Colonic mucosa (tissue), 4 donors: Measurements from ENCODE around the gene BTBD16. TPM values are rescaled to one million over a fixed set of nuclear protein-coding genes. Genes with fewer than 3 reads are reported as not detected.

Experiments used
- DNase-seq: peaks from one replicate; pipeline ENCODE4 v3.0.0-alpha.2; 2020
- H3K27ac ChIP-seq: fragments of 200-600 bp; one replicate; pipeline ENCODE4 v1.8.0; 2021
- H3K27me3 ChIP-seq: fragments of 200-600 bp; one replicate; pipeline ENCODE4 v1.8.0; 2021
- H3K36me3 ChIP-seq: fragments of 200-600 bp; one replicate; pipeline ENCODE4 v1.8.0; 2021
- H3K4me1 ChIP-seq: fragments of 200-600 bp; one replicate; pipeline ENCODE4 v1.8.0; 2021; ENCODE audit warnings: mild to moderate bottlenecking
- H3K4me3 ChIP-seq: fragments of 200-600 bp; one replicate; pipeline ENCODE4 v1.8.0; 2021
- H3K9ac ChIP-seq, 2 donors: one replicate each; pipeline ENCODE4 v1.7.0; 2013; ENCODE audit warnings: control low read depth in 2 of 2, low read depth in 2 of 2, low read length in 2 of 2
- H3K9me3 ChIP-seq: fragments of 200-600 bp; one replicate; pipeline ENCODE4 v1.8.0; 2021
- CTCF ChIP-seq: fragments of 200-600 bp; IDR thresholded peaks from one replicate; pipeline ENCODE4 v1.8.0; 2022; ENCODE audit warnings: antibody characterized with exemption, mild to moderate bottlenecking
- intact Hi-C: fragments of 100-400 bp; cut with DNase I; formaldehyde crosslinking; loops from one replicate; pipeline ENCODE4 v1.14.1; 2022
- total RNA-seq, 2 donors: library from RNA; stranded (reverse); fragmentation: NEBNext Ultra II Directional in 1 of 2; extraction: Animal tissue kit (Norgen Biotek cat#: 25700) in 1 of 2; gene quantifications; one replicate each; pipeline ENCODE4 v1.2.1, GENCODE V29; 2021
- donor health status: healthy.
- donor health status: DM: no; HTN: no; CAD: no.
- donor health status: DM: no; HTN: no; CAD: no.

BTBD16 gene
- total RNA-seq, 2 donors from 2014 or later: 0.13 to 0.40 TPM

GRCh38 chr10:122321960-122322359, 50.9 kb downstream of the BTBD16 start:
- no peak for DNase-seq
- H3K4me3 ChIP-seq: no peak overlapping the region
- H3K9me3 ChIP-seq: no peaks in the 10 kb centered on the region
- TF ChIP-seq CTCF: no peak
- intact Hi-C loops: no loop called here
- H3K27me3 ChIP-seq: no peaks in the 10 kb centered on the region
- no peaks in the 10 kb centered on the region for H3K4me1 ChIP-seq
- H3K36me3 ChIP-seq: no peaks in the 10 kb centered on the region
- no peak overlapping the region for H3K27ac ChIP-seq
- H3K9ac ChIP-seq: no peak overlapping the region

GRCh38 chr10:122323189-122323588, 52.1 kb downstream of the BTBD16 start:
- Histone ChIP-seq H3K27ac (no peak overlapping the region), H3K4me1 (no peaks in the 10 kb centered on the region), H3K36me3 (no peaks in the 10 kb centered on the region), H3K27me3 (no peaks in the 10 kb centered on the region), H3K4me3 (no peak overlapping the region), H3K9ac (no peak overlapping the region), H3K9me3 (no peaks in the 10 kb centered on the region)
- no peak for DNase-seq
- TF ChIP-seq CTCF: no peak
- intact Hi-C loops: no loop called here

GRCh38 chr10:122323941-122324675, 53.0 kb downstream of the BTBD16 start:
- Histone ChIP-seq H3K27me3 (no peaks in the 10 kb centered on the region), H3K9ac (no peak overlapping the region), H3K9me3 (no peaks in the 10 kb centered on the region), H3K4me1 (no peaks in the 10 kb centered on the region), H3K27ac (no peak overlapping the region), H3K36me3 (no peaks in the 10 kb centered on the region), H3K4me3 (no peak overlapping the region)
- no peak for TF ChIP-seq CTCF
- intact Hi-C loops: no loop called here
- DNase-seq: no peak

GRCh38 chr10:122325235-122325634, 54.1 kb downstream of the BTBD16 start:
- peak; percentile 10 for DNase-seq
- no peaks in the 10 kb centered on the region for H3K4me1 ChIP-seq
- no peaks in the 10 kb centered on the region for H3K9me3 ChIP-seq
- H3K9ac ChIP-seq: no peak overlapping the region
- no peaks in the 10 kb centered on the region for H3K36me3 ChIP-seq
- no peak for TF ChIP-seq CTCF
- no peaks in the 10 kb centered on the region for H3K27me3 ChIP-seq
- intact Hi-C loops: no loop called here
- no peak overlapping the region for H3K4me3 ChIP-seq
- no peak overlapping the region for H3K27ac ChIP-seq

- Histone ChIP-seq H3K36me3 (no peaks in the 10 kb centered on the region), H3K27ac (no peak overlapping the region), H3K27me3 (no peaks in the 10 kb centered on the region), H3K9me3 (no peaks in the 10 kb centered on the region), H3K4me3 (no peak overlapping the region), H3K9ac (no peak overlapping the region), H3K4me1 (no peaks in the 10 kb centered on the region)
- intact Hi-C loops: no loop called here
- DNase-seq: peak; percentile 4
- TF ChIP-seq CTCF: no peak
Observed at GRCh38 chr10:122326385-122326784, 55.3 kb downstream of the BTBD16 start.
